GM18873 (cell line): ENCODE results near the gene AIDA.
"Not testable (repeated sequence)": the region's sequence is repeated elsewhere in the genome, so short reads cannot be mapped to it uniquely, and the experiment has no call there.

Experiments used
- ATAC-seq: cut with Tn5 transposase; IDR thresholded peaks from one replicate; pipeline ENCODE4 v1.9.1; 2021; ENCODE audit warnings: mild to moderate bottlenecking, moderate library complexity, moderate number of reproducible peaks; ENCODE audit not compliant: unreplicated experiment, low FRiP score

The AIDA gene

GRCh38 chr1:222712253-222713090 lies at the start of gene AIDA, which contains the start of gene BROX:
Gene AIDA (minus strand): TSS chr1:222712491. CDS start chr1:222712317, 174 bp downstream.
Gene BROX (plus strand): TSS chr1:222712564. CDS start chr1:222715700, 3,136 bp downstream.
- ATAC-seq = peak; percentile 57

- no peak for ATAC-seq
Observed at GRCh38 chr1:222761083-222761482, 48.8 kb upstream of the AIDA start.

- no peak for ATAC-seq
Observed at GRCh38 chr1:222759451-222760035, 47.3 kb upstream of the AIDA start.

GRCh38 chr1:222757646-222758268 lies 45.5 kb upstream of the AIDA start:
- no peak for ATAC-seq

GRCh38 chr1:222754366-222755139 lies 42.3 kb upstream of the AIDA start:
- no peak for ATAC-seq

DNA sequence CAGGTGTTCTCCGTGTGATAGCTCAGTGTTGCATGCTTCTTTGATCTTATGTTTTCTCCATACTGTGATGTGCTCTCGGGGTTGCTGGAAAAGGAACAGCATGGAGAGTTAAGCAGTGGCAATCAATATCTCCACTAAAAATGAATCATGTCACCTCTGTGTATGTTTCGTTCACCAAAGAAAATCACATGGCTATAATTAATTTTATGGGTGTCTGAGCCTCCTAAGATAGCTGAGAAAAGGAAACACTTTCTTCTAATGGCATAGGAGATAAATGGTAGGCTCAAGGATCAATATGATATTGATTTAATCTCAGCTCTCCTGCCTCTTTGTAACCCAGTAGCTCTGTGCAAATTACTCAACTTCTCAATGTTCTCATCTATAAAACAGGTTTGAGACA lies 39.0 kb upstream of the AIDA start:
- no peak for ATAC-seq

GRCh38 chr1:222750651-222751050 lies 38.4 kb upstream of the AIDA start:
- ATAC-seq = peak; percentile 71

DNA sequence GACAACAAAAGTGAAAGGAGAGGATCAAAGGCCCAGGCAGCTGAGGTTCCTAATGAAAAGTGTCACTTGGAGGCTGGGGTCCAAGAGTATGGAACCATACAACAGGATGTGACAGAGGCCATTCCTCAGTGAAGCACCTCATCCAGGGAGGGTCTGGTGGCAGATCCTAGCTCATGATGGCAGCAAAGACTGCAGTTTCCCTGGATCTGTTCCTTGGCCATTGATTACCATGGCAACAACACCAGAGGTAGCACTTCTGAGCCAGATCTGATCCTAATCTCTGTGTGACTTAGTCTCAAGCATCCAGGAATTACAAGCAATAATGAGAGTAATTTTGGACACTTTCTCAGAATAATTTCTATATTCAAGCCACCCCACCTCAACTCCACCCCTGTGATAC lies 37.6 kb upstream of the AIDA start:
- no peak for ATAC-seq

DNA sequence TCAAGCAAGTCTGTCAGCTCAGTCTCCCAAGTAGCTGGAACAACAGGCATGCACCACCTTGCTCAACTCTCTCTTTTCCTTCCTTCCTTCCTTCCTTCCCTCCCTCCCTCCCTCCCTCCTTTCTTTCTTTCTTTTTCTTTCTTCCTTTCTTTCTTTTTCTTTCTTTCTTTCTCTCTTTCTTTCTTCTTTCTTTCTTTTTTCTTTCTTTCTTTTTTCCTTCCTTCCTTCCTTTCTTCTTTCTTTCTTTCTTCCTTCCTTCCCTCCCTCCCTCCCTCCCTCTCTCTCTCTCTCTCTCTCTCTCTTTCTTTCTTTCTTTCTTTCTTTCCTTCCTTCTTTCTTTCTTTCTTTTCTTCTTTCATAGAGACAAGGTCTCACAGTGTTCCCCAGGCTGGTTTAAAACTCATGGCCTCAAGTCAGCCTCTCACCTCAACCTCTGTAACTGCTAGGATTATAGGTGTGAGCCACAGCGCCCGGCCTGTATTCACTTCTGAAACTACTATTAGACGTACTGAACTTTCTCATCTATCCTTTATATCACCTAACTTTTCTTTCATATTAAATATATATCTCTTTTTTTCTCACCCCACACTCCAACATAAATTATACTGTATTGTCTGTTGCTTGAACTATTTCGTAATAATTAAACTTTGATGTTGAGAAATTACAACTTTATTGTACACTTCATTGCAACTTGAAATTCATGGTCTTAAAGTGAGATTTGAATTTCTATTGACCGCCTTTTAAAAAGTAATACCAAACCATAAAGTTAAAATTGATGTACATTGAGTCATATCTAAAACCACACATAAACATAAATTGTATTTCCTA lies 29.6 kb upstream of the AIDA start:
- not testable (repeated sequence) for ATAC-seq

DNA sequence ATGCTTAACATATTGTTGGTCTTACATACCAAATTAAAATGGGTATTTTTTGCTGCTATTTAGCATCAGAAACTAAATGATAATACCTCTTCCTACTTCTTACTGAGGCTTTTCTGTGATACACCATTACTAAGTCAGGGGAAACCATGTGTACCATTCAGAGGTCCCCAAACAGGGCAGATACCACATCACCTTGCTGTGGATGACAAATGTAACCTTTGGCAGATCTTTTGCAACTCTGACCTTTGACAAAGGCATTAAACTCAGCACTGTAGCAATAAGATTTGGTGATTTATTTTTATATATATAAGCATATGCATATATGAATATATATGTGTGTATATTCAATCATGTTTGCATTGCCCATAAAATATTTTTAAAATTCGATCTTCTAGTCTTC lies 27.6 kb upstream of the AIDA start:
- ATAC-seq = no peak

DNA sequence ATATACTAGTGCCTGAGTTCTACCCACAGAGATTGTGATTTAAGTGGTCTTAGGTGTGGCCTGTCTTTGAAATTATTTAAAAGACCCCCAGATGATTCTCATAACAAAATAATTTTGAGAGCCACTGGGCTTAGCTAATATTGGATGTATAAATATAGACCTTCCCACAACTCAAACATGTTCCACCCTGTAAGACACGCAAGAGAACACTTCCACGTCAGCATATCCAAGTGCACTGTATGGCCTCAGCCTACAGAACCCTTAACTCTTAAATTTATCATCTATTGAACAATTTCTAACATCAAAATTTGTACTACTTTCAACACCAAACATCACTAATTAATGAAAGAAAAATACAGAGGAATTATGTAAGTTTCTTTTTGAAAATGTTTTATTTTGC lies 27.2 kb upstream of the AIDA start:
- ATAC-seq = no peak

GRCh38 chr1:222736972-222737371 lies 24.7 kb upstream of the AIDA start, which contains the start of gene FAM177B:
Gene FAM177B (plus strand): TSS chr1:222737202. CDS start chr1:222746546, 9,344 bp downstream.
- ATAC-seq = no peak

- no peak for ATAC-seq
Observed at GRCh38 chr1:222736470-222736869, 24.2 kb upstream of the AIDA start.

DNA sequence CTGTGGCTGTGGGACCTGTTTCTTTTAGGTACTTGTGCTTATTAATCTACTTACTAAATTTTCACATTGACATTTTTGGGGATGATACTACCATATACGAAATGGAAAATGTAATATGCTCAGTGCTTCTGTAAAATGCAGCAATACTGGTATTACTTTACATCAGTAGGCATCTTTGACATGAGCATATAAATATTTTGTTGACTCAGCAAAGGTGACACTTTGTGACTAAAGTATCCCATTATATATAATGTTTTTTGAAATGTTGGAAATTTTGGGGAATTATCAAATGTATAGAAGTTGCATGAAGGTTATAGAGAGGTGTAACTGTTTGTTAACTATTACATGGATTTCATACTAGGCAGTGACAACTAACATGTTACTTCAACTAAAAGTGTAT lies 22.4 kb upstream of the AIDA start:
- no peak for ATAC-seq

DNA sequence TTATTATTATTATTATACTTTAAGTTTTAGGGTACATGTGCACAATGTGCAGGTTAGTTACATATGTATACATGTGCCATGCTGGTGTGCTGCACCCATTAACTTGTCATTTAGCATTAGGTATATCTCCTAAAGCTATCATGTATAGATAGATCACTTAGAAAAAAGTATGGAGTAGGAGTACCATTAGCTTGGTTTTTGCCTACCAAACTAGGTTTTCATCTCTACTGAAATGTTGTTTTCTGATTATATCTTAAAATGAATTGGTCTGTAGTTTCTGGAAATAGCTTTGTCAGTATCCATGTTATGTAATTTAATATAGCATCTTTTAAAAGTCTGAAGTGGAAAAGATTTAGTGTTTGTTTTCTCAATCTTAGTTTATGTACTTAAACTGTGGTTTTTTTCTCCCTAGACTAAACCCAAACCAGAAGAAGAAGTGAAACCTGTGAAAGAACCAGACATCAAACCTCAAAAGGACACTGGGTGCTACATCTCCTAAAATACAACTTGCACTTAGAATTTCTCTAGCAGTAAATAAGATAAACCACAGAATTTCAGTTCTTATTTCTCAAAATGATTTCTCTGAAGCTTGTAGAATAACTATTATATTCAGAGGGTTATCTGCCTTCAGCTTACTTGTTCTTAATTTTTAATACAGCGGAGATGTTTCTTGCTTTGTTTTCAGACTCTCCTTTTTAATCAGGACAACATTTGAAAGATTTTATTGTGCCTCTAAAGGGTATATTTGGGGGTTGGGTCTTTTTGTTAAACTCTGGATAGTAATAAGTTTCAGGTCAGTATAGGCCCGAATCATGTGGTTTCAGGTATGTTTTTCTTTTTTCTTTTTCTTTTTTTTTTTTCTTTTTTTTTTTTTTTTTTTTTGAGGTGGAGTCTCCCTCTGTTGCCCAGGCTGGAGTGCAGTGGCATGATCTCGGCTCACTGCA lies 20.2 kb upstream of the AIDA start:
- peak; percentile 97 for ATAC-seq

GRCh38 chr1:222730866-222731265 lies 18.6 kb upstream of the AIDA start:
- ATAC-seq = no peak

GRCh38 chr1:222728746-222729145 lies 16.5 kb upstream of the AIDA start:
- ATAC-seq = no peak

- ATAC-seq = no peak
Observed at GRCh38 chr1:222716393-222716792, 4.1 kb upstream of the AIDA start.
